Measurements from ENCODE around the gene RANBP1. TPM values are rescaled to one million over a fixed set of nuclear protein-coding genes. Genes with fewer than 3 reads are reported as not detected.

RANBP1 gene
- total RNA-seq, 1 donor from 2014 or later = 177 TPM

DNA sequence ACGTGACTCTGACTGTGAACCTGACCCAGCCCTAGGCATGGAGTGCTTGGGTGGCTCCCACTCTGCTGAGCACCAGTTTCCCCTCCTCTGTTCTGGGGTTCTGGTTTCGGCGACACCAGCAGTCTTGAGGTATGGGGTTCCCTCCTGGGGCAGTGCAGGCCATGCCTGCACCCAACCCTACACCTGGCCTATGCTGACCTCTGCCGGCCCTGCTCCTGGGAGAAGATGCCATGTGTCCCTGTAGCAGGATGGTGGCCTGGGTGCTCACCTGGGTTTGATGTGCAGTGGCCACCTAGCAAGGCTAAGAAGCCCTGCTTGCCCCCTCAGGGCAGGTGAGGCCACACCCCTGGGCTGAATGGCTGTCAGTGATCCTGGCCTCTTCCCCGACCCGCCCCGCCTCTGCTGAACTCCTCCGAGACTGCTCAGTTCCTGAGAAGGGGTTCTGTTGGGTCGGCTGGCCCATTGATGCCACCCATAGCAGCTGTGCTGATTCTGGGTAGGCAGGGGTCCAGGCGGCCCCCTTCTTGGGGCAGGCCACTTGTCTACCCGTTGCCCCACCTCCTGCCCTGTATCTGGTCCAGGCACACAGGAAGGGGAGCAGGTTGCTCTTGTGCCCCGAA lies 18.1 kb downstream of the RANBP1 start:
- peaks cover 76% of the 10 kb centered on the region for H3K4me1 ChIP-seq
- no peak overlapping the region for H3K27ac ChIP-seq
- H3K27me3 ChIP-seq = no peaks in the 10 kb centered on the region
- no peaks in the 10 kb centered on the region for H3K9me3 ChIP-seq
- no peak for TF ChIP-seq POLR2AphosphoS5 (IDR thresholded peaks at IDR 0.05; ENCODE audit: insufficient read depth in 1 of 2, low read depth in 1 of 2)
- TF ChIP-seq CTCF (IDR thresholded peaks at IDR 0.05) = no peak
- TF ChIP-seq POLR2A (IDR thresholded peaks at IDR 0.05) = no peak
- H3K36me3 ChIP-seq = no peaks in the 10 kb centered on the region
- H3K4me3 ChIP-seq = no peak overlapping the region
- intact Hi-C loops (cut with DNase I) = no loop called here
- DNase-seq (ENCODE audit: extremely low spot score in 2 of 2) = no peak

GRCh38 chr22:20135265-20135664 lies 19.4 kb downstream of the RANBP1 start:
- peaks cover 72% of the 10 kb centered on the region for H3K4me1 ChIP-seq
- TF ChIP-seq POLR2AphosphoS5 (IDR thresholded peaks at IDR 0.05; ENCODE audit: insufficient read depth in 1 of 2, low read depth in 1 of 2) (no peak), CTCF (IDR thresholded peaks at IDR 0.05) (no peak), POLR2A (IDR thresholded peaks at IDR 0.05) (no peak)
- DNase-seq (ENCODE audit: extremely low spot score in 2 of 2) = no peak

DNA sequence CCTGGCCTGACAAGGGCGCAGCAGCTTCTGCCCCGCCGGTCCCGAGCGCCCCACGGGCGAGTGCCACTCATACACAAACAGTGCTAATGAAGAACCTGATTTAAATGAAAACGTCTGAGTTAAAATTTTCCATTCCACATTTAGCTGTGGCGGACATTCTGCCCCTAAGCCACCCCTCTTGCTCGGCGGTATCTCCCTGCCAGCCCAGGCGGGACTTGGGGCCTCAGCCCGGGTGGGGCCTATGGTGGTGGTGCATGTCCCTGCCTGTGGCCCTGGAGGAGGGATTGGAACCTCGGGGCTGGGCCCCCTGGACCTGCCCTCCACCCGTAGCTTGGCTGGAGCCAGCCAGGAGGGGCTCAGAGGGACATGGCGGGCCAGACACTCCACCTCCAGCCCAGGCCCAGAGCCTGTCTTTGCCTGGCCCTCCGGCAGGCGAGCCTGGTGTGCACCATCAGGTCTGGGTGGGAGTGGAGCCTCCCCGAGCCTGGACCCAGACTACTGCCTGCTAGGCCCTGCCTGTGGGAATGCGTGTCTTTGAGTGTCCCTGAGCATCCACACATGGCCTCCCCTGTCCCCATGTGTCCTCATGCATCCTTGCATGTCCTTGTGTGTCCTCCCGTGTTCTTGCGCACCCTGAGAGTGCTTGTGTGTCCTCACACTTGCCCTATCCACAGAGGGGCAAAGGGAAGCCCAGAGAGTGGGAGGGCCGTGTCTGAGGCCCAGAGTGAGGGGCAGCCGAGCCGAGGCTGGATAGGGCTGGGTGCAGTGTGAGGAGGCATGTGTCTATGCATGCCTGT lies 20.1 kb downstream of the RANBP1 start:
- no peak overlapping the region for H3K27ac ChIP-seq

More at GRCh38 chr22:20135265-20135664, 19.4 kb downstream of the RANBP1 start:
- H3K4me3 ChIP-seq = no peak overlapping the region
- peaks cover 0 to 7% of the 10 kb centered on the region in 2 donors for H3K36me3 ChIP-seq
- no peak overlapping the region for H3K27ac ChIP-seq
- intact Hi-C loops (cut with DNase I) = no loop called here
- H3K9me3 ChIP-seq = no peaks in the 10 kb centered on the region
- no peaks in the 10 kb centered on the region for H3K27me3 ChIP-seq

DNA sequence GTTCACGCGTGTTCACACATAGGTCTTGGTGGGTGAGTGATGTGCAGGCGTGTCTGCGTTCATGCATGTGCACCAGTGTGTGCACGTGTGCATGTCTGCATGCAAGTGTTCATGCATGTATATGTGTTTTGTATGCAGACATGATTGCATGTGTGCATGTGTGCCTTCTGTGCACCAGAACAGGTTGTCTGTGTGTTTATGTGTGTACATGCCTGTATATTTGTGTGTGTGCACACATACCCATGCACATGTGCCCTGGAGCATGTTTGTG lies 20.6 kb downstream of the RANBP1 start:
- DNase-seq (ENCODE audit: extremely low spot score in 2 of 2) = no peak
- peaks cover 0 to 11% of the 10 kb centered on the region in 2 donors for H3K36me3 ChIP-seq
- intact Hi-C loops (cut with DNase I) = no loop called here
- H3K27me3 ChIP-seq = no peaks in the 10 kb centered on the region
- peaks cover 66% of the 10 kb centered on the region for H3K4me1 ChIP-seq
- H3K4me3 ChIP-seq = no peak overlapping the region
- no peak overlapping the region for H3K27ac ChIP-seq
- TF ChIP-seq CTCF (IDR thresholded peaks at IDR 0.05) (no peak), POLR2AphosphoS5 (IDR thresholded peaks at IDR 0.05; ENCODE audit: insufficient read depth in 1 of 2, low read depth in 1 of 2) (no peak), POLR2A (IDR thresholded peaks at IDR 0.05) (no peak)
- H3K9me3 ChIP-seq = no peaks in the 10 kb centered on the region

More for the DNA sequence above, 20.1 kb downstream of the RANBP1 start:
- H3K36me3 ChIP-seq = peaks cover 0 to 7% of the 10 kb centered on the region in 2 donors
- no peaks in the 10 kb centered on the region for H3K9me3 ChIP-seq
- TF ChIP-seq CTCF (IDR thresholded peaks at IDR 0.05) (no peak), POLR2AphosphoS5 (IDR thresholded peaks at IDR 0.05; ENCODE audit: insufficient read depth in 1 of 2, low read depth in 1 of 2) (no peak), POLR2A (IDR thresholded peaks at IDR 0.05) (no peak)
- no peak for DNase-seq (ENCODE audit: extremely low spot score in 2 of 2)
- peaks cover 66% of the 10 kb centered on the region for H3K4me1 ChIP-seq
- H3K4me3 ChIP-seq = no peak overlapping the region
- intact Hi-C loops (cut with DNase I) = no loop called here
- H3K27me3 ChIP-seq = no peaks in the 10 kb centered on the region

GRCh38 chr22:20137113-20137512 lies 21.2 kb downstream of the RANBP1 start:
- Histone ChIP-seq H3K4me1 (peaks cover 66% of the 10 kb centered on the region), H3K36me3 (peaks cover 0 to 12% of the 10 kb centered on the region in 2 donors), H3K4me3 (no peak overlapping the region), H3K27me3 (no peaks in the 10 kb centered on the region), H3K27ac (no peak overlapping the region), H3K9me3 (no peaks in the 10 kb centered on the region)
- no peak for TF ChIP-seq POLR2A (IDR thresholded peaks at IDR 0.05)
- TF ChIP-seq POLR2AphosphoS5 (IDR thresholded peaks at IDR 0.05; ENCODE audit: insufficient read depth in 1 of 2, low read depth in 1 of 2) = no peak
- TF ChIP-seq CTCF (IDR thresholded peaks at IDR 0.05) = no peak
- intact Hi-C loops (cut with DNase I) = no loop called here
- DNase-seq (ENCODE audit: extremely low spot score in 2 of 2) = no peak

Measured in vagina (tissue), 2 donors.